GM21423 (cell line): ENCODE results near the gene AIFM3.

ENCODE experiments used
- ATAC-seq: cut with Tn5 transposase; IDR thresholded peaks from one replicate; pipeline ENCODE4 v1.9.1; 2021; ENCODE audit warnings: mild to moderate bottlenecking, moderate library complexity; ENCODE audit not compliant: unreplicated experiment

Gene AIFM3

DNA sequence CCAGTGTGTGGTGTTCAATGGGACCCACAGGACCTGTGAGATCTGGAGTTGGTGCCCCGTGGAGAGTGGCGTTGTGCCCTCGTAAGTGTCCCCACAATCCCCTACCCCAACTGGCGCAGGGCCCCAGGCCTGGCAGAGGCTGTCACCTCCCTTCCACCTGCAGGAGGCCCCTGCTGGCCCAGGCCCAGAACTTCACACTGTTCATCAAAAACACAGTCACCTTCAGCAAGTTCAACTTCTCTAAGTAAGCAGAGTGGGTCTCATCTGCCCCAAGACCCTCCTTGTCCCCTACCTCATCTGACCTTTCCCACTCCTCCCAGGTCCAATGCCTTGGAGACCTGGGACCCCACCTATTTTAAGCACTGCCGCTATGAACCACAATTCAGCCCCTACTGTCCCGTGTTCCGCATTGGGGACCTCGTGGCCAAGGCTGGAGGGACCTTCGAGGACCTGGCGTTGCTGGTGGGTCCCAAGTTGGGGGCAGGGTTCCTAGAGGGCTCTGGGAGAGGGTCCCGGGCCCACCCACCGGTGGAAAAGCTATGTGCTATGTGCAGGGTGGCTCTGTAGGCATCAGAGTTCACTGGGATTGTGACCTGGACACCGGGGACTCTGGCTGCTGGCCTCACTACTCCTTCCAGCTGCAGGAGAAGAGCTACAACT, 56.0 kb downstream of the AIFM3 start:
- ATAC-seq = no peak

- ATAC-seq = no peak
These were observed 58.2 kb downstream of the AIFM3 start for GRCh38 chr22:21025266-21025665.

GRCh38 chr22:21025763-21026755, 59.0 kb downstream of the AIFM3 start:
- no peak for ATAC-seq

DNA sequence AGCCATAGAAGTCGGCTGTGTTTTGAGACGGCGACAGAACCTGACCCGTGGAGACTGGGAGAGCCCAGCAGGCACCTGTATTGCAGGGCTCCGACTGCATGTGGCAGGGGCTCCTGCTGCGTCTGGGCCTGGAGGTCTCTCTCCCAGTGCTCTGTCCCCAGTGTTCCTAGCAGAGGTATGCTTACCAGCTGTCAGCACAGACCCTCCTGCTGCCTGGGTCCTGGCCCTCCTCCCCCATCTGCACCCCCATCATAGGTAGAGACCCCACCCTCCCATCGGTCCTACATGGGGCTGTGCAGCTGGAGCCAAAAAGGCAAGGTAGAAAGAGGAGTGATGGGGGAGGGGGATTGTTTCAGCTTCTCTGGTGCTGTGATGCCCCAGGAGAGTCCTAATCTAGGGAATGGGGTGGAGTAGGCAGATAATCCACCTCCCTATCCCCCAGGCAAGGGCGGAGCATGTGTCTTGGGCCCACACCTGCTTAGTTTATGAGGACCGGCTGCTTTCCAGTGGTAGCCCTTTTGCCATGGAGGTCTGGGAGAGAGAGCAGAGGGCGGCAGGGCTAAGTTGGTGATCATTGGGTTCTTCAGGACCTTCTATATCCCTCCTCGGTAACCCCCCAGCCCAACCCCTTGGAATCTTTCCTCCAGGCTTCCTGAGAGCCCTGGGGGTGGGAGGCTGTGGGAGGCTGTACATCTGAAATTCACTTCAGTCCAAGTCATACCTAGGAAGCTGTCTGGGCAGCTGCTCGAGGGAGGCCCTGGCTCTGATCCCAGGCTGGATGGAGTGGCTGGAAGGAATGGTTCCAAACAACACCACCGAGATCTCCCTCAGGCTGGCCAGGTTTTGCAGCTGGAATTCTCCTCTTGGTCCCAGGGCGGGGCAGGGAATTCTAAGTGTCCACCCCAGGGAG, 60.0 kb downstream of the AIFM3 start:
- no peak for ATAC-seq

DNA sequence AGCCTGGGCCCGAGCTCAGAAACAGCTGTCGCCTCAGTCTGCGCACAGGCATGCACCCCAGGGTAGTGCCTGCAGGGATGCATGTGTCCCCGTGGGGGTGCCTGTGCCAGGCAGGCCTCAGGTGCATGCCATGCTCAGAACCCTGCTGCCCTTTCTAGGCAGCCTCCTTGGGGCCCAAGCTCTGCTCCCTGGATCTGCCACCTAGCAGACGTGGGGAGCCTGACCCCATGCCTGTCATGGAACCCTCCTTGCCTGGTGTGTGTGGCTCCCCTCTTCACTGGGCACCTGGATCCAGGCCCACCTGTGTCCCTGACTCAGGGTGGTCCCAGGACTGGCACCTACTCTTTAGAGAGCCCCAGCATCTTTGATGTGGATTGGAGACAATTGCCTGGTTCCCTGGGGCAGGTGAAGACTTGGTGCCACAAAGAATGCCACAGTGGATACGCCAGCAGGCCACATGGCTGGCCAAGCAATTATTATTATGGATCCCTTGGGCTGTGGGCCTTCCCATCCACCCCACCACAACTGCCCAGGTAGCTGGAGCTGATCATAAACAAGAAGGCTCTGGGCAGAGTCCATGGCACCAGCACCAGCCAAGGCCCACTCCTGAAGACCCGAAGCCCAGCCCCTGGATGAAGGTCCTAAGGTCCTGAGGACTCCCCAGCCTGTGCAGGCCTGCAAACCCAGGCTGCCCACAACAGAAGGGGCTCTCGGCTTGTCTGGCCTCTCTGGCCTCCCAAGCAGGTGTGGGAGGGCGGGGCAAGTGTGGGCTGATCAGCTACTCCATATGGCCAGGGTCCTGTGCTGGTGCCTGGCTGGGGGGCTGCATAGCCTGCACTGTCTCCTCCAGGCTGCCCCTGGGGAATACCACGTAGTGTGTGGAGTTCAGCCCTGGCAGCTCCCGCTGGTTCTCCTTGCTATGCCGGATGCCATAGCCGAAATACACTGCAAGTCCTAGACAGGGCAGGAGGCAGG, 61.5 kb downstream of the AIFM3 start:
- no peak for ATAC-seq

DNA sequence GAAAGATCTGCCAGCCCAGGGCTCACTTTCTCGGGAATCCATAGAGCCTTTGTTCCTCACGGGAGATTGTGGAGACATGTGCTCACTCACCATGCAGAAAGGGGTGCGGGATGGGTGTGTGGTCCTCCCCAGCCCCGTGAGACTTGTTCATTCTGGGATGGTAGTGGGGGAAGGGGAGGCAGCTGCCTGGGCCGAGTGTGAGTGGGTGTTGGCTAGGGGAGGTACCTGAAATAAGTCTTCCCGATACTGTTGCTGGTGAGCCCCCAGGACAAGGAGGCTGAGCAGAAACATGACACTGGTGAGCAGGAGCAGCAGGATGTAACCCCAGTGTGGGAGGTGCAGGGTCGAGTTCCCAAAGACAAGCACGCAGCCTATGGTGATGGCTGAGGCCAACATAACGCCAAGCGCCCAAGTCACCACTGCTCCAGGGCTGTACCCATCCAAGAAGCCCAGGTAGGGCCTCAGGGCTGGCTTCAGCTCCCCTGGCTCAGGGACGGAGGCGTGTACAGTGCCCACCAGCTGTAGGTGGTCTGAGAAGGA, 62.5 kb downstream of the AIFM3 start:
- no peak for ATAC-seq

- no peak for ATAC-seq
These were observed 63.0 kb downstream of the AIFM3 start for GRCh38 chr22:21030032-21030431.
